HAP-1 (cell line): ENCODE measurements around the gene AADAC.
"Not testable (repeated sequence)": the region's sequence is repeated elsewhere in the genome, so short reads cannot be mapped to it uniquely, and the experiment has no call there.

ENCODE experiments used
- DNase-seq, 2 experiments: peaks; one replicate each; pipeline ENCODE4 v3.0.0-alpha.2; 2016 to 2020; ENCODE audit warnings: low spot score in 2 of 2
- H3K27me3 ChIP-seq: fragments of 250-450 bp; sonication (Bioruptor Pico); 2 replicates; pipeline ENCODE4 v1.5.1; 2020; ENCODE audit warnings: low read depth, mild to moderate bottlenecking, moderate library complexity
- H3K36me3 ChIP-seq: fragments of 250-450 bp; sonication (Bioruptor Pico); replicated peaks from 2 replicates; pipeline ENCODE4 v1.5.1; 2020; ENCODE audit warnings: mild to moderate bottlenecking
- H3K4me1 ChIP-seq: fragments of 250-450 bp; sonication (Bioruptor Pico); 2 replicates; pipeline ENCODE4 v1.5.1; 2020; ENCODE audit warnings: mild to moderate bottlenecking
- H3K4me3 ChIP-seq: fragments of 250-450 bp; sonication (Bioruptor Pico); 2 replicates; pipeline ENCODE4 v1.5.1; 2020; ENCODE audit warnings: mild to moderate bottlenecking, moderate library complexity
- H3K9me3 ChIP-seq: fragments of 250-450 bp; sonication (Bioruptor Pico); 2 replicates; pipeline ENCODE4 v1.5.1; 2020; ENCODE audit warnings: mild to moderate bottlenecking, moderate library complexity
- in situ Hi-C: fragments of 300-500 bp; cut with MboI; formaldehyde crosslinking; loops from 3 replicates; pipeline ENCODE4 v1.14.3; 2020; ENCODE audit warnings: low sequenced_read_pairs, inconsistent platforms, mixed read lengths

Gene AADAC, protein sequence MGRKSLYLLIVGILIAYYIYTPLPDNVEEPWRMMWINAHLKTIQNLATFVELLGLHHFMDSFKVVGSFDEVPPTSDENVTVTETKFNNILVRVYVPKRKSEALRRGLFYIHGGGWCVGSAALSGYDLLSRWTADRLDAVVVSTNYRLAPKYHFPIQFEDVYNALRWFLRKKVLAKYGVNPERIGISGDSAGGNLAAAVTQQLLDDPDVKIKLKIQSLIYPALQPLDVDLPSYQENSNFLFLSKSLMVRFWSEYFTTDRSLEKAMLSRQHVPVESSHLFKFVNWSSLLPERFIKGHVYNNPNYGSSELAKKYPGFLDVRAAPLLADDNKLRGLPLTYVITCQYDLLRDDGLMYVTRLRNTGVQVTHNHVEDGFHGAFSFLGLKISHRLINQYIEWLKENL

DNA sequence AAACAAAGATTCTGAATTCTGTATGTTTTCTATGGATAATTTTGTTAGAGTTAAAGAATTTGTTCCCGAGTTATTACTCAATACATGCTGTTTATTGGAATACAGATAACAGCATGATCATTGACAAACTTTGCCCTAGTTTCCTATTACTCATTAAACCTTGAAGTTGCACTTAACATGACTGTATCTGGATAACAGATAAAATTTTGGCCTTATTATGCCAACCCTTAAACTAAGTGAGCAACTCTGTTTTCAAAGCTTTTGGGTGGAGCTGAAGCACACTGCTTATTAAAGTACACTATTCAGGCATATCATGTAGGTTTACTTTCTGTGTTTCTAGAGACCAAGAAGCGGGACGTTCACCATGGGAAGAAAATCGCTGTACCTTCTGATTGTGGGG, at the start of gene AADAC:
AADAC (plus strand) TSS at position 318 of the 400 bp plus-strand sequence; CDS start at position 365, 47 bp downstream.
- Histone ChIP-seq H3K36me3 (no peaks in the 10 kb centered on the region), H3K4me1 (no peaks in the 10 kb centered on the region), H3K27me3 (no peaks in the 10 kb centered on the region; the same call in 1 of the 2 replicates), H3K4me3 (no peak within 1 kb of the TSS), H3K9me3 (no peaks in the 10 kb centered on the region)
- in situ Hi-C loops: no loop called here
- DNase-seq: no peak

GRCh38 chr3:151764699-151765098, 49.2 kb upstream of the AADAC start:
- DNase-seq, H3K9me3 ChIP-seq, H3K4me1 ChIP-seq, H3K27me3 ChIP-seq, H3K36me3 ChIP-seq, H3K4me3 ChIP-seq, in situ Hi-C loops: not testable (repeated sequence)

- no peak for DNase-seq
- H3K4me3 ChIP-seq: no peak overlapping the region
- no peaks in the 10 kb centered on the region for H3K9me3 ChIP-seq
- H3K27me3 ChIP-seq: no peaks in the 10 kb centered on the region
- H3K4me1 ChIP-seq: peaks cover 8% of the 10 kb centered on the region
- in situ Hi-C loops: no loop called here
- H3K36me3 ChIP-seq: no peaks in the 10 kb centered on the region
Measured at GRCh38 chr3:151765685-151766084, 48.2 kb upstream of the AADAC start.

- Histone ChIP-seq H3K9me3 (no peaks in the 10 kb centered on the region), H3K4me3 (no peak overlapping the region), H3K36me3 (no peaks in the 10 kb centered on the region), H3K4me1 (peaks cover 8% of the 10 kb centered on the region), H3K27me3 (no peaks in the 10 kb centered on the region)
- DNase-seq: no peak
- in situ Hi-C loops: no loop called here
Measured at GRCh38 chr3:151766454-151766853, 47.5 kb upstream of the AADAC start.

- H3K36me3 ChIP-seq: no peaks in the 10 kb centered on the region
- H3K27me3 ChIP-seq: no peaks in the 10 kb centered on the region
- no peaks in the 10 kb centered on the region for H3K9me3 ChIP-seq
- in situ Hi-C loops: no loop called here
- no peak for DNase-seq
- H3K4me1 ChIP-seq: peaks cover 8% of the 10 kb centered on the region
- H3K4me3 ChIP-seq: no peak overlapping the region
Measured at GRCh38 chr3:151768393-151768930, 45.5 kb upstream of the AADAC start.

- Histone ChIP-seq H3K9me3 (no peaks in the 10 kb centered on the region), H3K4me1 (peaks cover 8% of the 10 kb centered on the region), H3K27me3 (no peaks in the 10 kb centered on the region), H3K36me3 (no peaks in the 10 kb centered on the region), H3K4me3 (no peak overlapping the region)
- in situ Hi-C loops: no loop called here
- DNase-seq: no peak
Measured at GRCh38 chr3:151769175-151769574, 44.7 kb upstream of the AADAC start.

- Histone ChIP-seq H3K27me3 (no peaks in the 10 kb centered on the region), H3K4me1 (peaks cover 8% of the 10 kb centered on the region)
Measured at GRCh38 chr3:151770956-151771355, 43.0 kb upstream of the AADAC start.

DNA sequence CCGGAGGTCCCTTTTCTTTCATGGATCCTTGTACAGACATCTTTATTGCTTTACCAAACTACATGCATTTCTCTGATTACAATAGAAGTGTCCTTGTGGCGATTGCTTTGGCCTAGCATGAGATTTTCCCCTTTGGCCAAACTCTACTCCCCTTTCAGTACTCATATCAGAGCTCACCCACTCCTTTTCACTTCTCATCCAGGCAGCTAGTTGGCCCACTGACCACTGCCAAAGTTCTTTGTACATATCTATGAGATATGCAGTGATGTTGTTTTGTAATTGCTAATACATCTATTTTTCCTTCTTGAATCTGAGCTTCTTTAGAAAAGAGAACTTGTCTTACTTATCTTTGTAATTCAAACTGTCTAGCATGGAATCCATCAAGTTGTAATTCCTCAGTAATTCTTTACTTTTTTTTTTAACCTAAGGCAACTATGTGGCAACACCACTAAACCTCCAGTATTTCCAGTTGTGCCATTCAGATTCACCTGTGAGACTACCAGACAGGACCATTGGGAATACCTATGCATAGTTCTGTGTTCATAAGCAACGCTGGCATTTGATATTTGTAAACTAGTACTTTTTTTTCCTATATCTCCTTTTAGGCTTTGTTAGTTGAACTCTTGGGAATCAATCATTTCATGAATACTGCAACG, 41.0 kb upstream of the AADAC start:
- Histone ChIP-seq H3K27me3 (no peaks in the 10 kb centered on the region), H3K4me1 (peaks cover 8% of the 10 kb centered on the region), H3K36me3 (no peaks in the 10 kb centered on the region), H3K4me3 (no peak overlapping the region), H3K9me3 (no peaks in the 10 kb centered on the region)
- DNase-seq: no peak
- in situ Hi-C loops: no loop called here

More at GRCh38 chr3:151770956-151771355, 43.0 kb upstream of the AADAC start:
- no peaks in the 10 kb centered on the region for H3K36me3 ChIP-seq
- H3K9me3 ChIP-seq: no peaks in the 10 kb centered on the region
- in situ Hi-C loops: no loop called here
- no peak for DNase-seq
- H3K4me3 ChIP-seq: no peak overlapping the region

GRCh38 chr3:151774235-151774634, 39.7 kb upstream of the AADAC start:
- DNase-seq: no peak
- Histone ChIP-seq H3K27me3 (no peaks in the 10 kb centered on the region), H3K4me3 (no peak overlapping the region), H3K4me1 (peaks cover 8% of the 10 kb centered on the region), H3K36me3 (no peaks in the 10 kb centered on the region), H3K9me3 (no peaks in the 10 kb centered on the region)
- in situ Hi-C loops: no loop called here

- Histone ChIP-seq H3K4me3 (no peak overlapping the region), H3K9me3 (no peaks in the 10 kb centered on the region), H3K27me3 (0 out of 2 replicates have a peak, but pooled peaks cover 4% of the 10 kb centered on the region), H3K4me1 (peaks cover 6% of the 10 kb centered on the region), H3K36me3 (no peaks in the 10 kb centered on the region)
- in situ Hi-C loops: no loop called here
- DNase-seq: no peak
Measured at GRCh38 chr3:151774910-151775309, 39.0 kb upstream of the AADAC start.

DNA sequence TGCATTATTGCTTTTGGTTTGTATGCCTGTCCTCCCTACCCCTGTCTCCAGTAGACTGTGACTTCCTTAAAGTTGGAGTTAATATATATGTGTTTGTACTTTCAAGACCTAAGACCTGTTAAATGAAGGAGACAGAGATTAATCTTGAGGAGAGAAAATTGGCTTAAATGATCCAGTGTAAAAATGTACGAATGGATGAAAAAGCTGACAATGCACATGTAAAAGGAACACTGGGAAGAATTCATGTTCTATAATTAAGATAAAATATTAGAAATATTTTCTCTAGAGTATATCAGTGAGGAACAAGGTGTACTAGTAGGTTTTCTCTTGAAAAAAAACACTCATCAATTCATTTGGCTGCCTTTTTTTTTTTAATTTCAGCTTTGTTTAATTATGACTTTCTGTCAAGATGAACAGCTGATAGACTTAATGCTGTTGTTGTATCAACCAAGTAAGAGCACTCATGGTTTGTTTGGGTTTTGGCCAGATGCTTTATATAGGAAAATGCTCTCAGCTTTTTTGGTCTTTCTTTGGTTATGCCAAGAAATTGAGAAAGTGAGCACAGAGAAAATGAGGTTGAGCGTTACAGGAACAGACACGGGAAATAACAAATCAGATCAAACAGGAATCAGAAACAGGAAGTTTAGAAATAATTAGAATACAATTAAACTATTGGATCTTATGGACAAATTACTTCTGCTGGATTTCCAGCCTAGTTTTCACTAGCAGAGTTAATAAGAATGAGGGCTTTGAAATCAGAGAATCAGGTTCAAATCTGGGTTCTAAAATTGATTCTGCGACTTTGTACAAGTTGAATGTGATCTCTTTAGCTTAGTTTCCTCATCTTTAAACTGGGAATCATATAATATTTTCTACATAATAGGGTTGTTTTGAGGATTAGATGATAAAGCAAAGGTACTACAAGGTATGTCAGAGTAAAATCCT, 38.3 kb upstream of the AADAC start:
- Histone ChIP-seq H3K9me3 (no peaks in the 10 kb centered on the region), H3K36me3 (no peaks in the 10 kb centered on the region), H3K4me1 (no peaks in the 10 kb centered on the region; the same call in 1 of the 2 replicates), H3K27me3 (0 out of 2 replicates have a peak, but pooled peaks cover 4% of the 10 kb centered on the region), H3K4me3 (no peak overlapping the region)
- DNase-seq: no peak
- in situ Hi-C loops: no loop called here

DNA sequence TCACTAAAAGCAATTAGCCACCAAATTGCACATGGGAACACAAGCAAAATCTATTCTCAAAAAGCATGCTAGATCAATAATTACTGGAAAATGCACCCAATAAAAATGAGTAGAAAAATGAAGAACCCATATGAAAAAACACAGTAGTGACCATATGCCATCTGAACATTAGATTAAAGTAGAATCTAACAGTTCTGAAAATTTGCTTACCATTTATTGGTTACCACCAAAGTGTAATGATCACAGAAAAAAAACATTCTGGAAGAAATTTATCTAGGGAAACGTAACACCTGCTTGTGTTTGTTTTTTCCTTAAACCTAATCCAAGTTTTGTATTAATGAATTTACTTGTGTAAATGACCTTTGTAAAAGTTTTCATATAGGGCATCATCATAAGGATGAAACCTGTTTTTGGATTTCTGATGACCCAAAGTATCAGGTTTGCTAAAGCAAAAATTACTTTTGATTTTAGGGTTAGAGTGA, 37.6 kb upstream of the AADAC start:
- DNase-seq: no peak
- no peak overlapping the region for H3K4me3 ChIP-seq
- no peaks in the 10 kb centered on the region for H3K36me3 ChIP-seq
- no peaks in the 10 kb centered on the region for H3K9me3 ChIP-seq
- 0 out of 2 replicates have a peak, but pooled peaks cover 4% of the 10 kb centered on the region for H3K27me3 ChIP-seq
- in situ Hi-C loops: no loop called here
- H3K4me1 ChIP-seq: no peaks in the 10 kb centered on the region

DNA sequence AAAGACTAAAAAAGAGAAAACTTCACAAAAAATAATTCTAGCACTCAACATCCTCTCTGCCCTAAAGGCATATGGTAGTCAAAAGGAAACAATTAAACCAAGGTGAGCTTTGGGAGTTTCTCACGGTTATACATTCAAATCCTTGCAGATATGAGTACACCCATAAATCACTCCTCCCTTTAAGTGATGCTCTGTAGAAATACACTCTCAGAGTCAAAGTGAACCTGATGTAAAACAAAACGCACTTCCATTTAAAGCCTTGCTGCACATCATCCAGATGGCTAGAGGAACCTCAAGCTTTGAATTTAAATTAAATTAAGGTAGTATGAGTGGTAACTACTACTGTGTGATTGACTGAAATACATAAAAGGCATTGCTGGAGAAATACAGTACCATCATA, 36.0 kb upstream of the AADAC start:
- no peaks in the 10 kb centered on the region for H3K36me3 ChIP-seq
- in situ Hi-C loops: no loop called here
- no peaks in the 10 kb centered on the region for H3K4me1 ChIP-seq
- H3K9me3 ChIP-seq: no peaks in the 10 kb centered on the region
- no peak for DNase-seq
- no peak overlapping the region for H3K4me3 ChIP-seq
- 0 out of 2 replicates have a peak, but pooled peaks cover 4% of the 10 kb centered on the region for H3K27me3 ChIP-seq
